ENCODE measurements around the gene OR52A1. TPM values are rescaled to one million over a fixed set of nuclear protein-coding genes. Genes with fewer than 3 reads are reported as not detected.

The OR52A1 gene
- total and polyA plus RNA-seq, 2 of the 8 experiments (the other 6 are each of a cell fraction or from before 2014, with no cell fraction given), result 5.9 to 12.2 TPM

DNA sequence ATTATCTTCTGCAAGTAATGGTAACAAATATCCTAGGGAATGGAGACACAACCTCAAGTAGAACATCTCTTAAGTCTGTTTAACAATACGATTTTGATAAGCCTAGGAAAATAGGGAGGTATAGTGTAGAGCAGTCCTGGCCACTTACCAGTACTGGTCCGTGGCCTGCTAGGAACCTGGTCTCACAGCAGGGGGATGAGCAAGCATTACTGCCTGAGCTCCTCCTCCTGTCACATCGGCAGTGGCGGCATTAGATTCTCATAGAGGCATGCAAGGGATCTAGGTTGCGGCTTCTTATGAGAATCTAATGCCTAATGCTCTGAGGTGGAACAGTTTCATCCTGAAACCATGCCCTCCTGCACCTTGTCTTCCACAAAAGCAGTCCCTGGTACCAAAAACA lies 41.5 kb upstream of the OR52A1 start:
- no peaks in the 10 kb centered on the region for H4K20me1 ChIP-seq (replicated peaks in 1 of 2; ENCODE audit: control insufficient read depth in 1 of 2, insufficient read depth in 2 of 2, low read length in 2 of 2)
- H3K27me3 ChIP-seq (replicated peaks in 1 of 4; ENCODE audit: control insufficient read depth in 3 of 4, extremely low read depth in 1 of 4, insufficient read depth in 3 of 4, low read length in 3 of 4), result no peaks in the 10 kb centered on the region
- no peak overlapping the region for H3K27ac ChIP-seq (ENCODE audit: low read depth, low read length)
- H3K23ac ChIP-seq (ENCODE audit: insufficient read length), result no peak overlapping the region
- no peak overlapping the region for H2BK15ac ChIP-seq (ENCODE audit: low read length)
- H3K9ac ChIP-seq (replicated peaks in 1 of 4; ENCODE audit: extremely low read depth in 1 of 4, low read depth in 3 of 4, low read length in 3 of 4), result no peak overlapping the region
- DNase-seq (ENCODE audit: low read depth in 1 of 2, low spot score in 2 of 2) (no peak), FAIRE-seq (no peak)
- H3K14ac ChIP-seq (ENCODE audit: insufficient read length), result no peak overlapping the region
- no peak overlapping the region for H3K4me2 ChIP-seq (ENCODE audit: insufficient read depth in 1 of 2, low read depth in 2 of 2, low read length in 2 of 2)
- no peaks in the 10 kb centered on the region for H3K36me3 ChIP-seq (ENCODE audit: control insufficient read depth in 2 of 4, insufficient read depth in 4 of 4, low read length in 3 of 4)
- CTCF ChIA-PET (ENCODE audit: partially characterized antibody), result no interaction called here
- WGBS, 2 experiments (ENCODE audit: extremely low coverage in 1 of 2, insufficient coverage in 1 of 2, insufficient read length in 1 of 2, insufficient replicate concordance in 2 of 2, low coverage in 1 of 2, low lambda C conversion rate in 2 of 2, missing lambda C conversion rate in 1 of 2), result 83% methylated on average over 5 of the region's 5 CpGs; no CpG with 5 or more reads in 1 of the 2 experiments
- H2BK12ac ChIP-seq (ENCODE audit: low read depth, low read length), result no peak overlapping the region
- no peaks in the 10 kb centered on the region for H3K79me1 ChIP-seq (ENCODE audit: low read depth, low read length)
- no peak overlapping the region for H2BK20ac ChIP-seq (ENCODE audit: low read length)
- H3K79me2 ChIP-seq (ENCODE audit: control insufficient read depth in 1 of 2, insufficient read depth in 2 of 2, low read length in 2 of 2), result no peaks in the 10 kb centered on the region
- POLR2A ChIA-PET (ENCODE audit: partially characterized antibody), result no interaction called here
- TF ChIP-seq MAFK (IDR thresholded peaks at IDR 0.05; ENCODE audit: low read depth, low read length), result no peak
- TF ChIP-seq TAF7 (optimal IDR thresholded peaks at IDR 0.05; ENCODE audit: borderline replicate concordance, low read depth, low read length), result no peak
- TF ChIP-seq CREB1 (IDR thresholded peaks at IDR 0.05), result no peak
- no peak for TF ChIP-seq GTF2F1 (IDR thresholded peaks at IDR 0.05; ENCODE audit: borderline replicate concordance, low read depth, low read length)
- TF ChIP-seq, protein P1, sequence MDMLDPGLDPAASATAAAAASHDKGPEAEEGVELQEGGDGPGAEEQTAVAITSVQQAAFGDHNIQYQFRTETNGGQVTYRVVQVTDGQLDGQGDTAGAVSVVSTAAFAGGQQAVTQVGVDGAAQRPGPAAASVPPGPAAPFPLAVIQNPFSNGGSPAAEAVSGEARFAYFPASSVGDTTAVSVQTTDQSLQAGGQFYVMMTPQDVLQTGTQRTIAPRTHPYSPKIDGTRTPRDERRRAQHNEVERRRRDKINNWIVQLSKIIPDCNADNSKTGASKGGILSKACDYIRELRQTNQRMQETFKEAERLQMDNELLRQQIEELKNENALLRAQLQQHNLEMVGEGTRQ (IDR thresholded peaks at IDR 0.05; ENCODE audit: low read length), result no peak
- TF ChIP-seq RBBP5 (IDR thresholded peaks at IDR 0.05; ENCODE audit: borderline replicate concordance, low read depth, low read length), result no peak
- TF ChIP-seq RAD21 (IDR thresholded peaks at IDR 0.05 in 1 of 2, conservative IDR thresholded peaks at IDR 0.05 in 1 of 2; ENCODE audit: low read depth in 2 of 2, low read length in 2 of 2), result no peak
- no peak for TF ChIP-seq KDM1A (IDR thresholded peaks at IDR 0.05; ENCODE audit: borderline replicate concordance, low read length)
- TF ChIP-seq NRF1 (IDR thresholded peaks at IDR 0.05; ENCODE audit: low read depth, low read length), result no peak
- TF ChIP-seq ZNF274 (IDR thresholded peaks at IDR 0.05; ENCODE audit: borderline replicate concordance, extremely low read depth, low read length), result no peak
- TF ChIP-seq SAP30 (IDR thresholded peaks at IDR 0.05; ENCODE audit: insufficient read depth, insufficient replicate concordance, low read length), result no peak
- TF ChIP-seq SIX5 (IDR thresholded peaks at IDR 0.05; ENCODE audit: low read depth, low read length), result no peak
- no peak for TF ChIP-seq NANOG (IDR thresholded peaks at IDR 0.05; ENCODE audit: insufficient read depth, low read depth, low read length, poor library complexity, severe bottlenecking)
- H2AFZ ChIP-seq (ENCODE audit: low read length), result no peak overlapping the region
- peaks cover 0 to 3% (median 0%) of the 10 kb centered on the region in 4 experiments; a peak in 1 of 7 replicates for H3K4me1 ChIP-seq (replicated peaks in 1 of 4; ENCODE audit: control insufficient read depth in 3 of 4, insufficient read depth in 4 of 4, low read length in 3 of 4)
- H2AK5ac ChIP-seq (ENCODE audit: low read depth, low read length), result no peak overlapping the region
- H3K18ac ChIP-seq (ENCODE audit: extremely low read depth, low read length), result no peak overlapping the region
- H4K91ac ChIP-seq (replicated peaks; ENCODE audit: insufficient read length, low read length), result no peak overlapping the region
- H3K4ac ChIP-seq (replicated peaks; ENCODE audit: insufficient read length, low read depth, low read length), result no peak overlapping the region
- no peaks in the 10 kb centered on the region for H3K23me2 ChIP-seq (ENCODE audit: low read depth, low read length)
- H3K4me3 ChIP-seq (ENCODE audit: extremely low read depth in 1 of 4, insufficient read depth in 2 of 4, low read depth in 3 of 4, low read length in 4 of 4), result no peak overlapping the region
- no peak overlapping the region for H2BK120ac ChIP-seq (replicated peaks; ENCODE audit: low read depth, low read length)
- H2BK5ac ChIP-seq (ENCODE audit: low read depth, low read length), result no peak overlapping the region
- H4K8ac ChIP-seq (ENCODE audit: extremely low read depth, insufficient read depth, low read length), result no peak overlapping the region
- H3K56ac ChIP-seq (replicated peaks; ENCODE audit: insufficient read length, low read depth, low read length), result no peak overlapping the region
- H4K5ac ChIP-seq (ENCODE audit: insufficient read length, low read depth, low read length), result no peak overlapping the region
- H3K9me3 ChIP-seq (ENCODE audit: insufficient read depth in 2 of 2, low read depth in 1 of 2, low read length in 1 of 2), result peaks cover 0 to 3% of the 10 kb centered on the region in 2 experiments; a peak in 1 of 4 replicates
